ENCODE results near the gene GNG7.

DNA sequence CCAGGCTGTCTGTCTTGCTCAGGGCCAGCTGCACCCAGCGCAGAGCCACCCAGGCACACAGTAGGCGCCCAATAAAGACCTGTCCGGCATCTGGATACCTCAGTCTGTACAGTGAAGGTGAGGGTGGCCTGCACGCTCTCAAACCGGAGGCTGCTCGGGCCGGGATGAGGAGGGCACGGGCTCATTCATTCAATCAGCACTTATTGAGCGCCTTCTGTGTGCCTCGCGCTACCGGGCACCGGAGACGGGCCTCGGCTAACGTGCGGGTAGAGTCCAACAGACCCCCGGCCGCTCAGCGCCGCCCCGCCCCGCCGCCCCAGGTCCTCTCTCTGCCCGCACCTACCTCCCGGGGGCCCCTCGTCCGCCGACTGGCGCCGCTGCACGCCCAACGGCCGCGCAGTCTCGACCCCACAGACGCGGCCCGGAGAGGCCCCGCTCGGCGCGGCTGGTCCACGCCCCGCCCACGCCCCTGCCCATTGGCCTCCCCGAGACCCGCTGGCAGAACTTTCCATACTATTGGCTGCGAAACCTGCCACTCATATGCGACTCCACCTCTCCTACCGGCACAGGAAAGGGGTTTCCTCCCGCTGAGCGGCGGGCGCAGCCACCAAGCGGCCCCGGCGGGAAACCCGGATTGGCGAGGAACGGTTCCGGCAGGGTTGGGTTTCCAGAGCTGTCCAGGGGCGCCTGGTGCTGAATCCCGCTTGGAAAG is 37.3 kb upstream of the GNG7 start, which contains the start of gene SLC39A3:
- TF ChIP-seq, protein P1, sequence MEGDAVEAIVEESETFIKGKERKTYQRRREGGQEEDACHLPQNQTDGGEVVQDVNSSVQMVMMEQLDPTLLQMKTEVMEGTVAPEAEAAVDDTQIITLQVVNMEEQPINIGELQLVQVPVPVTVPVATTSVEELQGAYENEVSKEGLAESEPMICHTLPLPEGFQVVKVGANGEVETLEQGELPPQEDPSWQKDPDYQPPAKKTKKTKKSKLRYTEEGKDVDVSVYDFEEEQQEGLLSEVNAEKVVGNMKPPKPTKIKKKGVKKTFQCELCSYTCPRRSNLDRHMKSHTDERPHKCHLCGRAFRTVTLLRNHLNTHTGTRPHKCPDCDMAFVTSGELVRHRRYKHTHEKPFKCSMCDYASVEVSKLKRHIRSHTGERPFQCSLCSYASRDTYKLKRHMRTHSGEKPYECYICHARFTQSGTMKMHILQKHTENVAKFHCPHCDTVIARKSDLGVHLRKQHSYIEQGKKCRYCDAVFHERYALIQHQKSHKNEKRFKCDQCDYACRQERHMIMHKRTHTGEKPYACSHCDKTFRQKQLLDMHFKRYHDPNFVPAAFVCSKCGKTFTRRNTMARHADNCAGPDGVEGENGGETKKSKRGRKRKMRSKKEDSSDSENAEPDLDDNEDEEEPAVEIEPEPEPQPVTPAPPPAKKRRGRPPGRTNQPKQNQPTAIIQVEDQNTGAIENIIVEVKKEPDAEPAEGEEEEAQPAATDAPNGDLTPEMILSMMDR (conservative IDR thresholded peaks at IDR 0.05), result no peak
- peak; percentile 73; the same call in 1 of the 2 replicates for TF ChIP-seq ZFX (IDR thresholded peaks at IDR 0.05)

All from C4-2B (cell line).